Stimulated activated CD8-positive, alpha-beta memory T cell treated with anti-CD3 and anti-CD28 coated beads, Interleukin-12 subunit alpha, Interleukin-12 subunit beta, amount 100 ng/mL, for 4 hours (primary cell): Measurements from ENCODE around the gene TRIM49B.
"Not testable (repeated sequence)": the region's sequence is repeated elsewhere in the genome, so short reads cannot be mapped to it uniquely, and the experiment has no call there.

Experiments used
- DNase-seq: peaks from one replicate; pipeline ENCODE4 v3.0.0-alpha.2; 2020; ENCODE audit warnings: low read depth

TRIM49B gene

GRCh38 chr11:49028523-49028922 is at the start of gene TRIM49B:
Gene TRIM49B (plus strand): TSS chr11:49028823. CDS start chr11:49031600, 2,777 bp downstream.
- DNase-seq = not testable (repeated sequence)

- not testable (repeated sequence) for DNase-seq
Observed at GRCh38 chr11:48983785-48984184, 44.8 kb upstream of the TRIM49B start, which contains the start of gene TRIM51G. Gene TRIM51G (minus strand): TSS chr11:48983885. CDS start chr11:48981695, 2,190 bp downstream.

- DNase-seq = not testable (repeated sequence)
Observed at GRCh38 chr11:49048229-49048628, 19.6 kb downstream of the TRIM49B start.

GRCh38 chr11:49049821-49050220 is 21.2 kb downstream of the TRIM49B start:
- DNase-seq = not testable (repeated sequence)

- DNase-seq = not testable (repeated sequence)
Observed at GRCh38 chr11:49059012-49059411, 30.4 kb downstream of the TRIM49B start, which contains the start of gene TRIM64C. Gene TRIM64C (minus strand): TSS chr11:49059112. CDS start chr11:49059112, 0 bp downstream.

- not testable (repeated sequence) for DNase-seq
Observed at GRCh38 chr11:49069897-49070296, 41.3 kb downstream of the TRIM49B start.
